H1 (cell line): ENCODE results near the gene SLC47A2. TPM values are rescaled to one million over a fixed set of nuclear protein-coding genes. Genes with fewer than 3 reads are reported as not detected.

Experiments
- CTCF ChIA-PET: fragments of 300-600 bp; sonication (Branson Sonifier 250); formaldehyde crosslinking; loops from one replicate; lab custom pipeline; 2021; ENCODE audit not compliant: partially characterized antibody; lab: Charles Lee
- POLR2A ChIA-PET: fragments of 300-600 bp; sonication (Branson Sonifier 250); formaldehyde crosslinking; loops from one replicate; lab custom pipeline; 2021; ENCODE audit warnings: inconsistent platforms; ENCODE audit not compliant: partially characterized antibody; lab: Charles Lee
- DNase-seq, 2 experiments: peaks; one replicate each; pipeline versions ENCODE4 v3.0.0 to v3.0.0-alpha.2; 2010 to 2022; ENCODE audit warnings: low spot score in 2 of 2, low read depth in 1 of 2, mixed read lengths in 1 of 2
- FAIRE-seq: peaks from 2 replicates; lab custom pipeline; 2011; peaks lifted over from hg19 to GRCh38; lab: Jason Lieb, UNC
- H2AFZ ChIP-seq: 2 replicates; pipeline ENCODE4 v1.8.1; 2012; ENCODE audit warnings: low read length, inconsistent platforms
- H2AK5ac ChIP-seq: 2 replicates; pipeline ENCODE4 v1.6.1; 2013; ENCODE audit warnings: low read depth, low read length
- H2BK120ac ChIP-seq: replicated peaks from 2 replicates; pipeline ENCODE3; 2013; ENCODE audit warnings: low read depth, low read length, inconsistent platforms
- H2BK12ac ChIP-seq: 2 replicates; pipeline ENCODE4 v1.6.1; 2013; ENCODE audit warnings: low read depth, low read length
- H2BK15ac ChIP-seq: 2 replicates; pipeline ENCODE4 v1.6.1; 2013; ENCODE audit warnings: low read length
- H2BK20ac ChIP-seq: 2 replicates; pipeline ENCODE4 v1.6.1; 2013; ENCODE audit warnings: low read length
- H2BK5ac ChIP-seq: 2 replicates; pipeline ENCODE4 v1.6.1; 2013; ENCODE audit warnings: low read depth, low read length
- H3K14ac ChIP-seq: 2 replicates; pipeline ENCODE4 v1.6.1; 2013; ENCODE audit warnings: inconsistent platforms; ENCODE audit not compliant: insufficient read length
- H3K18ac ChIP-seq: 2 replicates; pipeline ENCODE4 v1.6.1; 2013; ENCODE audit warnings: low read length; ENCODE audit errors: extremely low read depth
- H3K23ac ChIP-seq: 2 replicates; pipeline ENCODE4 v1.6.1; 2013; ENCODE audit warnings: inconsistent platforms; ENCODE audit not compliant: insufficient read length
- H3K23me2 ChIP-seq: 2 replicates; pipeline ENCODE4 v1.6.1; 2013; ENCODE audit warnings: low read depth, low read length
- H3K27ac ChIP-seq: 2 replicates; pipeline ENCODE4 v1.6.1; 2011; ENCODE audit warnings: low read depth, low read length, inconsistent platforms
- H3K27me3 ChIP-seq, 4 experiments: replicated peaks in 1 of 4; 1 replicate in 1 of 4; 2 replicates in 3 of 4; pipeline versions ENCODE4 v1.6.1 to v1.8.1; 2011 to 2013; ENCODE audit warnings: low read length in 3 of 4, mild to moderate bottlenecking in 3 of 4, inconsistent platforms in 2 of 4, mixed read lengths in 2 of 4, moderate library complexity in 1 of 4; ENCODE audit not compliant: control insufficient read depth in 3 of 4, insufficient read depth in 3 of 4; ENCODE audit errors: extremely low read depth in 1 of 4
- H3K36me3 ChIP-seq, 4 experiments: 2 replicates each; pipeline versions ENCODE4 v1.6.1 to v1.8.1; 2011 to 2013; ENCODE audit warnings: mild to moderate bottlenecking in 4 of 4, low read length in 3 of 4, moderate library complexity in 2 of 4, control low read depth in 1 of 4, inconsistent platforms in 1 of 4; ENCODE audit not compliant: insufficient read depth in 4 of 4, control insufficient read depth in 2 of 4
- H3K4ac ChIP-seq: replicated peaks from 2 replicates; pipeline ENCODE3; 2013; ENCODE audit warnings: low read length, low read depth, mixed read lengths, inconsistent platforms; ENCODE audit not compliant: insufficient read length
- H3K4me1 ChIP-seq, 4 experiments: replicated peaks in 1 of 4; 1 replicate in 1 of 4; 2 replicates in 3 of 4; pipeline versions ENCODE4 v1.6.1 to v1.8.1; 2011 to 2013; ENCODE audit warnings: low read length in 3 of 4, inconsistent platforms in 2 of 4, mixed read lengths in 1 of 4; ENCODE audit not compliant: insufficient read depth in 4 of 4, control insufficient read depth in 3 of 4
- H3K4me2 ChIP-seq, 2 experiments: 2 replicates each; pipeline versions ENCODE4 v1.6.1 to v1.8.1; 2011 to 2013; ENCODE audit warnings: low read depth in 2 of 2, low read length in 2 of 2, control low read depth in 1 of 2, inconsistent platforms in 1 of 2, mild to moderate bottlenecking in 1 of 2; ENCODE audit not compliant: insufficient read depth in 1 of 2
- H3K4me3 ChIP-seq, 4 experiments: fragments of 200-600, 300-600 bp in 1 of 4; sonication (generic), shearing (Covaris generic), sonication (Bioruptor Twin) in 1 of 4; 2 replicates each; pipeline versions ENCODE4 v1.5.1 to v1.8.1; 2011 to 2016; ENCODE audit warnings: low read length in 4 of 4, low read depth in 3 of 4, control low read depth in 2 of 4, inconsistent platforms in 2 of 4, mild to moderate bottlenecking in 2 of 4, mixed read lengths in 1 of 4, moderate library complexity in 1 of 4; ENCODE audit not compliant: insufficient read depth in 2 of 4; ENCODE audit errors: extremely low read depth in 1 of 4
- H3K56ac ChIP-seq: replicated peaks from 2 replicates; pipeline ENCODE3; 2013; ENCODE audit warnings: low read depth, mild to moderate bottlenecking, mixed read lengths, low read length, inconsistent platforms; ENCODE audit not compliant: insufficient read length
- H3K79me1 ChIP-seq: 2 replicates; pipeline ENCODE4 v1.6.1; 2013; ENCODE audit warnings: low read depth, low read length, control low read depth
- H3K79me2 ChIP-seq, 2 experiments: 2 replicates each; pipeline versions ENCODE4 v1.6.1 to v1.8.1; 2012 to 2013; ENCODE audit warnings: low read length in 2 of 2, mild to moderate bottlenecking in 2 of 2, inconsistent platforms in 1 of 2; ENCODE audit not compliant: insufficient read depth in 2 of 2, control insufficient read depth in 1 of 2
- H3K9ac ChIP-seq, 4 experiments: replicated peaks in 1 of 4; 1 replicate in 1 of 4; 2 replicates in 3 of 4; pipeline versions ENCODE4 v1.6.1 to v1.8.1; 2011 to 2013; ENCODE audit warnings: low read depth in 3 of 4, low read length in 3 of 4, control low read depth in 2 of 4, mild to moderate bottlenecking in 2 of 4, moderate library complexity in 2 of 4, inconsistent platforms in 1 of 4; ENCODE audit errors: extremely low read depth in 1 of 4
- H3K9me3 ChIP-seq, 2 experiments: 2 replicates each; pipeline versions ENCODE4 v1.6.1 to v1.8.1; 2012 to 2013; ENCODE audit warnings: mild to moderate bottlenecking in 2 of 2, moderate library complexity in 2 of 2, control low read depth in 1 of 2, inconsistent platforms in 1 of 2, low read depth in 1 of 2, low read length in 1 of 2, mixed read lengths in 1 of 2; ENCODE audit not compliant: insufficient read depth in 2 of 2
- H4K20me1 ChIP-seq, 2 experiments: replicated peaks in 1 of 2; 2 replicates each; pipeline versions ENCODE3 to v1.8.1; 2011 to 2013; ENCODE audit warnings: inconsistent platforms in 2 of 2, low read length in 2 of 2, mild to moderate bottlenecking in 1 of 2; ENCODE audit not compliant: insufficient read depth in 2 of 2, control insufficient read depth in 1 of 2
- H4K5ac ChIP-seq: 2 replicates; pipeline ENCODE4 v1.6.1; 2013; ENCODE audit warnings: low read length, low read depth, mixed read lengths, inconsistent platforms; ENCODE audit not compliant: insufficient read length
- H4K8ac ChIP-seq: 2 replicates; pipeline ENCODE4 v1.8.0; 2013; ENCODE audit warnings: mild to moderate bottlenecking, moderate library complexity, low read length, inconsistent platforms; ENCODE audit not compliant: insufficient read depth; ENCODE audit errors: extremely low read depth
- H4K91ac ChIP-seq: replicated peaks from 2 replicates; pipeline ENCODE3; 2013; ENCODE audit warnings: low read length, mixed read lengths, inconsistent platforms; ENCODE audit not compliant: insufficient read length
- BRCA1 ChIP-seq: IDR thresholded peaks from 2 replicates; pipeline ENCODE4 v1.6.1; 2012; ENCODE audit warnings: low read depth, low read length, improper control_type of control experiment
- CBX8 ChIP-seq: fragments of 300-800, 300-1000 bp; sonication (generic); IDR thresholded peaks from 2 replicates; pipeline ENCODE4 v1.7.1; 2016; ENCODE audit warnings: low read depth, low read length, borderline replicate concordance
- EGR1 ChIP-seq: IDR thresholded peaks from 2 replicates; pipeline ENCODE4 v1.6.1; 2011; ENCODE audit warnings: low read depth, low read length, borderline replicate concordance
- EZH2 ChIP-seq: fragments of 200-600 bp; sonication (generic); IDR thresholded peaks from 2 replicates; pipeline ENCODE4 v1.7.1; 2012; ENCODE audit warnings: low read depth, mild to moderate bottlenecking, moderate library complexity, low read length, inconsistent platforms; ENCODE audit not compliant: severe bottlenecking
- HDAC2 ChIP-seq, 2 experiments: fragments of 300-600 bp in 1 of 2; sonication (generic) in 1 of 2; IDR thresholded peaks; 2 replicates each; pipeline ENCODE4 v1.6.1; 2011 to 2012; ENCODE audit warnings: low read depth in 2 of 2, low read length in 2 of 2, mild to moderate bottlenecking in 2 of 2, moderate library complexity in 2 of 2, borderline replicate concordance in 1 of 2, inconsistent platforms in 1 of 2
- JUND ChIP-seq: IDR thresholded peaks from 2 replicates; pipeline ENCODE4 v1.6.1; 2011; ENCODE audit warnings: mild to moderate bottlenecking, improper control_type of control experiment, low read length
- KDM4A ChIP-seq: IDR thresholded peaks from one replicate; pipeline ENCODE4 v1.7.1; 2012; ENCODE audit warnings: low read depth, mild to moderate bottlenecking, moderate library complexity, low read length, inconsistent platforms; ENCODE audit not compliant: severe bottlenecking
- NRF1 ChIP-seq: IDR thresholded peaks from 2 replicates; pipeline ENCODE4 v1.6.1; 2011; ENCODE audit warnings: mild to moderate bottlenecking, low read depth, low read length, improper control_type of control experiment
- PHF8 ChIP-seq: fragments of 200-600 bp; sonication (generic); conservative IDR thresholded peaks from 2 replicates; pipeline ENCODE4 v1.7.1; 2012; ENCODE audit warnings: low read depth, mild to moderate bottlenecking, inconsistent platforms, low read length, moderate library complexity
- SAP30 ChIP-seq: fragments of 300-600 bp; sonication (generic); IDR thresholded peaks from 2 replicates; pipeline ENCODE4 v1.7.1; 2012; ENCODE audit warnings: low read length, moderate library complexity, mild to moderate bottlenecking, inconsistent platforms; ENCODE audit not compliant: insufficient read depth, insufficient replicate concordance
- SUZ12 ChIP-seq: fragments of 200-600 bp; sonication (generic); IDR thresholded peaks from 2 replicates; pipeline ENCODE4 v1.6.1; 2012; ENCODE audit warnings: mild to moderate bottlenecking, inconsistent platforms, low read length, moderate library complexity, mixed read lengths
- TBP ChIP-seq: IDR thresholded peaks from 2 replicates; pipeline ENCODE4 v1.6.1; 2011; ENCODE audit warnings: low read depth, low read length, improper control_type of control experiment
- WGBS, 2 experiments: shearing (Covaris generic) in 1 of 2; methylation state at CpG; one replicate each; pipeline versions ENCODE4 v1.1.6 to v1.1.7; 2013 to 2015; ENCODE audit warnings: low lambda C conversion rate in 2 of 2, mixed read lengths in 2 of 2, inconsistent platforms in 1 of 2, low coverage in 1 of 2, missing lambda C conversion rate in 1 of 2; ENCODE audit not compliant: insufficient replicate concordance in 2 of 2, insufficient coverage in 1 of 2, insufficient read length in 1 of 2; ENCODE audit errors: extremely low coverage in 1 of 2, missing lambda C conversion rate in 1 of 2; 5-methylcytosine and 5-hydroxymethylcytosine counted together
- polyA plus RNA-seq, 7 experiments: library from polyadenylated mRNA; depleted of rRNA in 3 of 7; stranded (reverse) in 5 of 7; unstranded in 2 of 7; fragments of >200 nt in 5 of 7; fragments of 200-250 nt in 2 of 7; gene quantifications; 1 replicate in 5 of 7; 2 replicates in 1 of 7; 4 replicates in 1 of 7; pipeline versions ENCODE4 v1.2.1 to v1.2.3, GENCODE V29; 2011 to 2013; ENCODE audit warnings: missing spikeins in 2 of 7, mixed read lengths in 2 of 7
- total RNA-seq: library from RNA; stranded (reverse); fragmentation: NEBNext Ultra II Directional; extraction: Animal tissue kit (Norgen Biotek cat#: 25700); gene quantifications from 2 replicates; pipeline ENCODE4 v1.2.1, GENCODE V29; 2021

Gene SLC47A2
- total and polyA plus RNA-seq, 2 of the 8 experiments (the other 6 are each of a cell fraction or from before 2014, with no cell fraction given), result not detected

DNA sequence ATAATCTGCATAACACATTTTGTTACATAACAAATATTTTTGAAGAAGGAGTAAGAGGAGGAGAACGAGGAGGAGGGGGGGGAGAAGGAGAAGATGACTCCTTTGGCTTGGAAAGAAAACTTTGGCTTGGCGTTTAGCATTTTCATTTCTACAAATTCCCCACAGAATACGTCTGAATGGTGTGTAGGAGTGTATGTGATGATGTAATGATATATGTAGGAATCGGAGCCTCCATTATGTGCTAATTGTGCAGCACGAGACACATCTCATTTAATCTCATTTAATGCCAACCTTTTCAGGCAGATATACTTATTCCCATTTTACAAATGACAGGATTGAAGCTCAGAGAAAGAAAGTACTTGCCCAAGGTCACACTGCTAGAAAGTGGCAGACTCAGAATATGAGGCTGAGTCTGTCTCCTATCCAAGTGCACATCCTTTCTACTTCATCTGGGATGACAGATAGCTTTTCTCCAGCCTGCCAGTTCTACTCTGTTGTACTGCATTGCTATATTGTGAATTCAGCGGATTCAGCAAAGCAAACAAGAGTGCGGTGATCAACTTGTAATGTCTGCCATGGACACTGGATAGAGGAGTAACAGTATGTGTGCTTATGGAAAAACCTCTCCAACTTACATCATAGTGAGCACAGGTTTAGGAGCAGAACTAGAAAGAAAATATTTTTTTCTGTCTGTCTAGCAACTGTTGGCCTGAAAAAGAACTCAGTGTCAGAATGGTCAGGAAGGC lies 10.4 kb upstream of the SLC47A2 start:
- Histone ChIP-seq H3K9me3 (no peaks in the 10 kb centered on the region), H2AFZ (no peak overlapping the region), H2BK15ac (no peak overlapping the region), H4K20me1 (no peaks in the 10 kb centered on the region), H2BK20ac (no peak overlapping the region), H4K91ac (no peak overlapping the region), H2BK120ac (no peak overlapping the region), H3K56ac (no peak overlapping the region), H2BK5ac (no peak overlapping the region), H3K36me3 (no peaks in the 10 kb centered on the region), H3K79me1 (no peaks in the 10 kb centered on the region), H3K23me2 (no peaks in the 10 kb centered on the region), H3K79me2 (no peaks in the 10 kb centered on the region), H2AK5ac (no peak overlapping the region), H4K5ac (no peak overlapping the region), H3K18ac (no peak overlapping the region), H3K23ac (no peak overlapping the region), H3K27ac (no peak overlapping the region), H4K8ac (no peak overlapping the region), H3K4ac (no peak overlapping the region), H3K4me1 (no peaks in the 10 kb centered on the region), H3K4me3 (no peak overlapping the region), H3K27me3 (no peaks in the 10 kb centered on the region), H3K4me2 (no peak overlapping the region), H3K9ac (no peak overlapping the region), H3K14ac (no peak overlapping the region), H2BK12ac (no peak overlapping the region)
- no peak for DNase-seq
- POLR2A ChIA-PET, result interaction anchor here (0.5 to 0.9 kb wide), 2 partner anchors 79 to 89 kb away, joined by 3 read pairs; no protein-coding TSS in a partner anchor
- WGBS, 2 experiments, result 87% methylated on average over 7 of the region's 7 CpGs; no CpG with 5 or more reads in 1 of the 2 experiments
- FAIRE-seq, result no peak
- CTCF ChIA-PET, result interaction anchor here (1.1 to 2.5 kb wide), 5 partner anchors 8 to 213 kb away, joined by 3 to 13 read pairs (median 5); no protein-coding TSS in a partner anchor
- TF ChIP-seq KDM4A (no peak), BRCA1 (no peak), SUZ12 (no peak), HDAC2 (IDR thresholded peaks at IDR 0.05; ENCODE audit: borderline replicate concordance in 1 of 2, low read depth in 2 of 2, low read length in 2 of 2) (no peak), JUND (no peak), CBX8 (no peak), SAP30 (no peak), NRF1 (no peak), EGR1 (no peak), TBP (no peak), EZH2 (no peak), PHF8 (no peak)
